SU-DHL-6 (cell line): ENCODE data around the gene PCDHGA6.
"Not testable (repeated sequence)": the region's sequence is repeated elsewhere in the genome, so short reads cannot be mapped to it uniquely, and the experiment has no call there.

Experiments used
- H2AFZ ChIP-seq: fragments of 200-600 bp; sonication (generic); 2 replicates; pipeline ENCODE4 v1.6.1; 2014; ENCODE audit warnings: low read depth, mild to moderate bottlenecking, moderate library complexity, mixed read lengths, antibody characterized with exemption, low read length; ENCODE audit not compliant: severe bottlenecking
- H3F3A ChIP-seq: fragments of 200-600 bp; shearing (Covaris generic); 2 replicates; pipeline ENCODE4 v1.6.0; 2016; ENCODE audit warnings: antibody characterized with exemption, mild to moderate bottlenecking; ENCODE audit not compliant: insufficient read depth
- H3K27ac ChIP-seq: fragments of 200-600 bp; sonication (generic); 2 replicates; pipeline ENCODE4 v1.5.1; 2016; ENCODE audit warnings: low read depth, mild to moderate bottlenecking, low read length, moderate library complexity, mixed read lengths
- H3K27me3 ChIP-seq: fragments of 200-600 bp; sonication (generic), shearing (Covaris generic); 2 replicates; pipeline ENCODE4 v1.6.0; 2014; ENCODE audit warnings: mild to moderate bottlenecking, low read length
- H3K36me3 ChIP-seq: fragments of 200-600 bp; sonication (generic); 2 replicates; pipeline ENCODE4 v1.6.1; 2014; ENCODE audit warnings: mild to moderate bottlenecking, low read length, mixed read lengths
- H3K4me2 ChIP-seq: fragments of 300-600, 200-600 bp; shearing (Covaris generic), sonication (generic); 2 replicates; pipeline ENCODE4 v1.6.0; 2014; ENCODE audit warnings: low read length, low read depth, mild to moderate bottlenecking; ENCODE audit not compliant: poor library complexity, severe bottlenecking
- H3K4me3 ChIP-seq: fragments of 200-600 bp; sonication (generic); 2 replicates; pipeline ENCODE4 v1.5.1; 2014; ENCODE audit warnings: antibody characterized with exemption, low read length, mild to moderate bottlenecking, mixed read lengths; ENCODE audit not compliant: insufficient read depth, poor library complexity, severe bottlenecking
- H3K79me2 ChIP-seq: fragments of 200-600 bp; sonication (generic); 2 replicates; pipeline ENCODE4 v1.6.1; 2014; ENCODE audit warnings: mild to moderate bottlenecking, low read length, moderate library complexity; ENCODE audit not compliant: insufficient read depth
- H3K9ac ChIP-seq: fragments of 200-600 bp; sonication (generic); 2 replicates; pipeline ENCODE4 v1.7.0; 2014; ENCODE audit warnings: mild to moderate bottlenecking, low read length
- H3K9me2 ChIP-seq: fragments of 200-600 bp; sonication (generic); replicated peaks from 2 replicates; pipeline ENCODE4 v1.6.1; 2014; ENCODE audit warnings: low read length; ENCODE audit not compliant: insufficient read depth
- H3K9me3 ChIP-seq: fragments of 200-600 bp; sonication (generic); 2 replicates; pipeline ENCODE4 v1.6.1; 2014; ENCODE audit warnings: low read length, mixed read lengths; ENCODE audit not compliant: insufficient read depth
- H4K20me1 ChIP-seq: fragments of 200-600 bp; sonication (generic); 2 replicates; pipeline ENCODE4 v1.6.1; 2014; ENCODE audit warnings: low read depth, mild to moderate bottlenecking, antibody characterized with exemption, low read length, moderate library complexity, mixed read lengths
- CTCF ChIP-seq: fragments of 200-600 bp; sonication (generic); IDR thresholded peaks from one replicate; pipeline ENCODE4 v1.5.1; 2017; ENCODE audit warnings: antibody characterized with exemption, mild to moderate bottlenecking, low read length, moderate library complexity; ENCODE audit not compliant: insufficient read depth, poor library complexity, severe bottlenecking
- EZH2phosphoT487 ChIP-seq: fragments of 200-600 bp; sonication (generic), shearing (Covaris generic); conservative IDR thresholded peaks from 2 replicates; pipeline ENCODE4 v1.6.1; 2018; ENCODE audit warnings: mild to moderate bottlenecking, antibody characterized with exemption, low read length, moderate library complexity, mixed read lengths

Gene PCDHGA6

GRCh38 chr5:141382469-141383294 is 9.0 kb downstream of the PCDHGA6 start, which contains the start of gene PCDHGA7:
PCDHGA7 (plus strand) TSS chr5:141382742; CDS start chr5:141382900, 158 bp downstream.
- peak within 1 kb of the TSS; percentile 54 for H3K4me2 ChIP-seq
- H3K9me3 ChIP-seq: peaks cover 18% of the 10 kb centered on the region; the same call in 1 of the 2 replicates
- peak within 1 kb of the TSS; percentile 59 for H3K9ac ChIP-seq
- peak within 1 kb of the TSS; percentile 55 for H2AFZ ChIP-seq
- peak within 1 kb of the TSS; percentile 55 for H3K4me3 ChIP-seq
- peak within 1 kb of the TSS; percentile 35 for H3K27ac ChIP-seq
- TF ChIP-seq CTCF (peak; percentile 40), EZH2phosphoT487 (no peak)
- H3K27me3 ChIP-seq: no peaks in the 10 kb centered on the region
- no peaks in the 10 kb centered on the region for H4K20me1 ChIP-seq
- H3K36me3 ChIP-seq: peaks cover 5% of the 10 kb centered on the region; the same call in 1 of the 2 replicates
- no peaks in the 10 kb centered on the region for H3K9me2 ChIP-seq
- no peaks in the 10 kb centered on the region for H3F3A ChIP-seq
- no peaks in the 10 kb centered on the region for H3K79me2 ChIP-seq

- Histone ChIP-seq H3K79me2 (no peaks in the 10 kb centered on the region), H3K9me3 (peaks cover 18% of the 10 kb centered on the region; the same call in 1 of the 2 replicates), H3K36me3 (peaks cover 3% of the 10 kb centered on the region; the same call in 1 of the 2 replicates), H3K4me2 (peak overlapping the region; percentile 54), H2AFZ (peak overlapping the region; percentile 55), H3K9me2 (no peaks in the 10 kb centered on the region), H3F3A (no peaks in the 10 kb centered on the region), H3K9ac (peak overlapping the region; percentile 59), H4K20me1 (no peaks in the 10 kb centered on the region), H3K27me3 (no peaks in the 10 kb centered on the region), H3K4me3 (peak overlapping the region; percentile 55), H3K27ac (peak overlapping the region; percentile 35; the same call in 1 of the 2 replicates)
- TF ChIP-seq EZH2phosphoT487: no peak
- no peak for TF ChIP-seq CTCF
Observed at GRCh38 chr5:141383345-141383744, 9.7 kb downstream of the PCDHGA6 start.

GRCh38 chr5:141384471-141385267 is 11.0 kb downstream of the PCDHGA6 start:
- peaks cover 3% of the 10 kb centered on the region; the same call in 1 of the 2 replicates for H3K36me3 ChIP-seq
- H3K27ac ChIP-seq: no peak overlapping the region
- H3K4me2 ChIP-seq: no peak overlapping the region
- no peaks in the 10 kb centered on the region for H3K79me2 ChIP-seq
- no peaks in the 10 kb centered on the region for H3K27me3 ChIP-seq
- no peaks in the 10 kb centered on the region for H4K20me1 ChIP-seq
- H3K9me2 ChIP-seq: no peaks in the 10 kb centered on the region
- peaks cover 18% of the 10 kb centered on the region; the same call in 1 of the 2 replicates for H3K9me3 ChIP-seq
- no peak for TF ChIP-seq EZH2phosphoT487
- TF ChIP-seq CTCF: no peak
- H3F3A ChIP-seq: no peaks in the 10 kb centered on the region
- no peak overlapping the region for H3K4me3 ChIP-seq
- no peak overlapping the region for H3K9ac ChIP-seq
- no peak overlapping the region for H2AFZ ChIP-seq

GRCh38 chr5:141387557-141388311 is 14.0 kb downstream of the PCDHGA6 start, which contains the start of gene PCDHGB4:
PCDHGB4 (plus strand) TSS chr5:141387698; CDS start chr5:141387885, 187 bp downstream.
- H3F3A ChIP-seq, H3K9ac ChIP-seq, H3K27ac ChIP-seq, H4K20me1 ChIP-seq, H2AFZ ChIP-seq, H3K79me2 ChIP-seq, H3K9me2 ChIP-seq, H3K4me3 ChIP-seq, H3K36me3 ChIP-seq, H3K27me3 ChIP-seq: not testable (repeated sequence)
- Histone ChIP-seq H3K9me3 (peaks cover 18% of the 10 kb centered on the region; the same call in 1 of the 2 replicates), H3K4me2 (peak within 1 kb of the TSS; percentile 13)
